Measurements from ENCODE around the gene FGA.

Gene FGA

GRCh38 chr4:154542271-154542879 lies 48.2 kb downstream of the FGA start:
- no peak for DNase-seq
